ENCODE results near the gene PHLDB2. TPM values are rescaled to one million over a fixed set of nuclear protein-coding genes. Genes with fewer than 3 reads are reported as not detected.

The PHLDB2 gene
- total and polyA plus RNA-seq, 2 of the 4 experiments (the other 2 are of a cell fraction) = 10.6 to 28.7 TPM

- POLR2A ChIA-PET (ENCODE audit: unreplicated experiment) = interaction anchor here (0.7 kb wide), 1 partner anchor 377 kb away, joined by 4 read pairs; no protein-coding TSS in a partner anchor
- H3K14ac ChIP-seq (replicated peaks; ENCODE audit: low read depth, low read length) = no peak overlapping the region
- H3K4me2 ChIP-seq (ENCODE audit: low read depth, low read length) = peak overlapping the region; percentile 84
- H2BK120ac ChIP-seq (ENCODE audit: low read depth, low read length) = no peak overlapping the region
- H4K20me1 ChIP-seq (ENCODE audit: insufficient read depth, low read length) = no peaks in the 10 kb centered on the region
- H4K8ac ChIP-seq (ENCODE audit: low read depth in 2 of 2, low read length in 2 of 2) = 0 out of 4 replicates have a peak overlapping the region, but pooled peaks of 1 of the 2 experiments have one; percentile 24
- H2BK5ac ChIP-seq (ENCODE audit: low read depth, low read length, poor library complexity, severe bottlenecking) = no peak overlapping the region
- peak overlapping the region; percentile 77 for H3K4me3 ChIP-seq (ENCODE audit: insufficient read depth, low read depth, low read length)
- H3K18ac ChIP-seq (ENCODE audit: low read depth, low read length) = no peak overlapping the region; the same call in 1 of the 2 replicates
- DNase-seq (no peak), ATAC-seq (ENCODE audit: low read depth) (no peak)
- H2AK9ac ChIP-seq (replicated peaks; ENCODE audit: low read depth, low read length, poor library complexity) = no peak overlapping the region
- TF ChIP-seq ELK1 (IDR thresholded peaks at IDR 0.05; ENCODE audit: borderline replicate concordance, low read depth, low read length) (no peak), CEBPB (IDR thresholded peaks at IDR 0.05; ENCODE audit: low read depth, low read length) (no peak), POLR2A (IDR thresholded peaks at IDR 0.05; ENCODE audit: low read depth, low read length) (no peak), MAFK (IDR thresholded peaks at IDR 0.05; ENCODE audit: low read depth, low read length) (no peak), NFE2L2 (IDR thresholded peaks at IDR 0.05; ENCODE audit: low read depth, low read length) (no peak)
- no peaks in the 10 kb centered on the region for H3K27me3 ChIP-seq (ENCODE audit: control insufficient read depth, insufficient read depth, low read length)
- 20% methylated on average over 2 of the region's 10 CpGs; no CpG with 5 or more reads in 1 of the 2 experiments for WGBS, 2 experiments (ENCODE audit: extremely low coverage in 2 of 2, insufficient read length in 1 of 2)
- peak overlapping the region; percentile 10; the same call in 1 of the 2 replicates for H2AK5ac ChIP-seq (ENCODE audit: low read depth, low read length)
- TSS peak; percentile 70 for BruUV-seq (replicated peaks)
- no peak overlapping the region for H2BK20ac ChIP-seq (ENCODE audit: low read depth, low read length)
- peak overlapping the region; percentile 83 for H3K9ac ChIP-seq (ENCODE audit: low read depth, low read length)
- no peak overlapping the region for H4K91ac ChIP-seq (ENCODE audit: insufficient read depth, low read depth, low read length)
- dilution Hi-C loops (cut with HindIII; ENCODE audit: low sequenced_read_pairs, unreplicated experiment) = no loop called here
- intact Hi-C loops (cut with micrococcal nuclease) = no loop called here
- in situ Hi-C loops (cut with MboI; ENCODE audit: low sequenced_read_pairs) = loop anchor here (25.0 kb wide), 1 partner anchor 271 kb away; the partner anchor contains the start of gene ZBED2
- no peaks in the 10 kb centered on the region for H3K36me3 ChIP-seq (ENCODE audit: control insufficient read depth, insufficient read depth, low read length)
- CTCF ChIA-PET = interaction anchor here (1.0 to 4.0 kb wide), 2 partner anchors 46 to 140 kb away, joined by 4 to 45 read pairs; no protein-coding TSS in a partner anchor
- H3K79me1 ChIP-seq (ENCODE audit: low read depth in 1 of 2, low read length in 2 of 2) = peaks cover 4 to 13% of the 10 kb centered on the region in 2 experiments; a peak in 3 of 4 replicates
- H3K9me3 ChIP-seq (ENCODE audit: control insufficient read depth, insufficient read depth, low read length) = no peaks in the 10 kb centered on the region
- no peaks in the 10 kb centered on the region for H3K4me1 ChIP-seq (ENCODE audit: control insufficient read depth, insufficient read depth, low read length)
- no peak overlapping the region; the same call in 1 of the 2 replicates for H3K23ac ChIP-seq (ENCODE audit: low read depth, low read length)
- no peak overlapping the region; the same call in 1 of the 2 replicates for H3K27ac ChIP-seq (ENCODE audit: insufficient read depth, low read length)
- peak overlapping the region; percentile 16 for H2AFZ ChIP-seq (replicated peaks; ENCODE audit: low read length, poor library complexity)
- no peak overlapping the region for H3K4ac ChIP-seq (ENCODE audit: low read depth, low read length)
- H2BK15ac ChIP-seq (ENCODE audit: low read depth, low read length) = no peak overlapping the region
- 0 out of 2 replicates have a peak, but pooled peaks cover 4% of the 10 kb centered on the region for H3K9me1 ChIP-seq (ENCODE audit: insufficient read depth, low read length)
- no peak overlapping the region for H4K5ac ChIP-seq (ENCODE audit: low read depth, low read length)
- no peak overlapping the region for H3K56ac ChIP-seq (ENCODE audit: extremely low read depth, insufficient read depth, low read length)
Observed at GRCh38 chr3:111858642-111859041, 423 bp upstream of the PHLDB2 start.

All from IMR-90 (cell line).